ENCODE results near the gene VPS35L.
A peak's percentile ranks its signal among the peaks of the same experiment; 100 is the strongest.

Gene VPS35L

DNA sequence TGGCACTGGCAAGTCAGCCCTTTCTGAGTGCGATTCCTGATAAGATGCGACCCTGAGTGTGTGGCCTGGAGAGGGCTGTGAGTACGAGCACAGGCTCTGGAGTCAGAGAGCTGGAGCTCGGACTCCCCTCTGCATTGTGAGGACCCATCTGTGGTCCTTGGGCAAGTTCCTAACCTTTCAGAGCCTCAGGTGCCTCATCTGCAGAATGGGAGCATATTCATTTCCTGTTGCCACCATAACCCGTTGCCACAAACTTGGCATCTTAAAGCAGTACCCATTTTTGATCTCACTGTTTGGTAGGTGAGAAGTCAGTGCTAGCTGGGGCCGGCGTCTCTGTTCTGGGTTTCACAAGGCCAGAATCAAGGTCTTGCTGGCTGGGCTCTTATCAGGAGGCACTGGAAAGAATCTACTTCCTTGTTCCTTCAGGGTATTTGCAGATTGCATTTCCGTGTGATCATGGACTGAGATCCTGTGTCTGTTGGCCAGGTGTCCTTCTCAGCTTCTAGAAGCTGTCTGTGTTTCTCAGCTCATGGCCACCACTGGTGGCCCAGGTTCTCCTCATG lies 142.3 kb downstream of the VPS35L start:
- ChIA-PET CTCF (no interaction called here), POLR2A (ENCODE audit: low non-redundant PET) (no interaction called here)
- DNase-seq (ENCODE audit: low spot score), result no peak
- H3K27ac ChIP-seq, result no peak overlapping the region
- TF ChIP-seq, protein P1, sequence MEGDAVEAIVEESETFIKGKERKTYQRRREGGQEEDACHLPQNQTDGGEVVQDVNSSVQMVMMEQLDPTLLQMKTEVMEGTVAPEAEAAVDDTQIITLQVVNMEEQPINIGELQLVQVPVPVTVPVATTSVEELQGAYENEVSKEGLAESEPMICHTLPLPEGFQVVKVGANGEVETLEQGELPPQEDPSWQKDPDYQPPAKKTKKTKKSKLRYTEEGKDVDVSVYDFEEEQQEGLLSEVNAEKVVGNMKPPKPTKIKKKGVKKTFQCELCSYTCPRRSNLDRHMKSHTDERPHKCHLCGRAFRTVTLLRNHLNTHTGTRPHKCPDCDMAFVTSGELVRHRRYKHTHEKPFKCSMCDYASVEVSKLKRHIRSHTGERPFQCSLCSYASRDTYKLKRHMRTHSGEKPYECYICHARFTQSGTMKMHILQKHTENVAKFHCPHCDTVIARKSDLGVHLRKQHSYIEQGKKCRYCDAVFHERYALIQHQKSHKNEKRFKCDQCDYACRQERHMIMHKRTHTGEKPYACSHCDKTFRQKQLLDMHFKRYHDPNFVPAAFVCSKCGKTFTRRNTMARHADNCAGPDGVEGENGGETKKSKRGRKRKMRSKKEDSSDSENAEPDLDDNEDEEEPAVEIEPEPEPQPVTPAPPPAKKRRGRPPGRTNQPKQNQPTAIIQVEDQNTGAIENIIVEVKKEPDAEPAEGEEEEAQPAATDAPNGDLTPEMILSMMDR (conservative IDR thresholded peaks at IDR 0.05; ENCODE audit: low read depth), result no peak

DNA sequence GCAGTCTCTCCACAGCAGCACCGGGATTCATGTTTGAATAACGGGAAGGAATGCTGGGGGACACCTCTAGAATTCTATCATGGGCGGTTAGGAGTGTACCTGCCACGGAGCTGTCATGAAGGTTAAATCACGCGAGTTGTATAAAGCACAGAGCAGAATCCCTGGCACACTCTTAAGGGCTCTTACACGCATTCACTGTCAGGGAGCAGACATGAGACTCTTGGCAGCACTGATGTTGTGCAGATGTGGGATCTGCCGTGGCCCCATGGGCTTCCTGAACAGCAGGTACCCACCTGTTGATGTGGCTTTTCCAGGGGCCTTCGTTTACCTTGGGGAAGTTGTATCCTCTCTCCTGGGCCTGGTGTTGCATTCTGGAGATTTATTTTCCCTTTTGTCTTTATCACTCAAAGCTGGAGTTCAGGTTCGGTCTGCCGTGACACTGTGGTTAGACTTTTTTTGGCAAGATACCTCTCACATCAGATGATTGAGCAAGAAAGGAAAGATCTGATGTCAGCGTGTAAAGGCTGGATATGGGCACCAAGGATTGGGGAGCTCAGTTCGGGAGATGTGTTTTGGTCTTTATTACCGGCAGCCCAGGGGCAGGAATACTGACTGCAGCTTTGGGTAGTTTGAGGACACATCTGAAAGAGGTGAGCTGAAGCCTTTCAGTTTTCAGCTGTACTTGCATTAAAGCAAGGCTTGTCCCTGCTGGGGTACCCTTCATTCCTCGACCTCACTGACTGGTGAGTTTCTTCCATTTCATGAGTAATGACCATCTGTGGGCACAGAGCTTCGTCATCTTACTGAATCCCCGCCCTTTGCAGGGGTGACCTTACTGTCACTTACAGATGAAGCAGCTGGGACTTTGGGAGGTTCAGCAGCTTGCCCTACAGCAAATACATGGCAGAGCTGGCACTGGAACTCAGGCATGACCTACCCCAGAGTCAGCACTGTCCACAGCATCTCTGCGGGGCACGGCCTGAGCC lies 143.3 kb downstream of the VPS35L start:
- TF ChIP-seq, protein P1 (conservative IDR thresholded peaks at IDR 0.05; ENCODE audit: low read depth), result no peak
- H3K27ac ChIP-seq, result 0 out of 2 replicates have a peak overlapping the region, but pooled peaks have one; percentile 46
- POLR2A ChIA-PET (ENCODE audit: low non-redundant PET), result no interaction called here

DNA sequence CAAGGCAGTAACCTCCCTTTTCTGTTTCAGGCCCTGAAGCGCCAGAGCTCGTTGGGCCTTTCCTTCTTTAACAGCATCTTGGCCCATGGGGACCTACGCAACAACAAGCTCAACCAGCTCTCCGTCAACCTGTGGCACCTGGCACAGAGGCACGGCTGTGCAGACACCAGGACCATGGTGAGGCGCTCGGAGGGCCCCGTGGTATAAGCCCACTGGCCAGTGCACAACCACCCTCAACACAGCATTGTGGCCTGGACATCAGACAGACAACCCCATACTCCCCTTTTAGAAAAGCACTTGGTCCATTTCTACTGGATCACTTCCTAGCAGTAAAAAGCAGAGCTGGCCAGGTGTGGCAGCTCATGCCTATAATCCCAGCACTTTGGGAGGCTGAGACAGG lies 144.0 kb downstream of the VPS35L start:
- TF ChIP-seq, protein P1 (conservative IDR thresholded peaks at IDR 0.05; ENCODE audit: low read depth), result no peak
- H3K27ac ChIP-seq, result peak overlapping the region; percentile 46; the same call in 1 of the 2 replicates
- ChIA-PET CTCF (interaction anchor here (0.7 to 0.8 kb wide), 2 partner anchors 25 to 185 kb away, joined by 3 to 7 read pairs; partner anchors contain the start of gene GPRC5B), POLR2A (ENCODE audit: low non-redundant PET) (interaction anchor here (0.6 kb wide), 1 partner anchor 36 kb away, joined by 3 read pairs; no protein-coding TSS in a partner anchor)
- DNase-seq (ENCODE audit: low spot score), result no peak

More for the DNA sequence above, 143.3 kb downstream of the VPS35L start:
- no peak for DNase-seq (ENCODE audit: low spot score)
- CTCF ChIA-PET, result interaction anchor here (0.6 to 0.7 kb wide), 2 partner anchors 25 to 115 kb away, joined by 4 to 7 read pairs; no protein-coding TSS in a partner anchor

DNA sequence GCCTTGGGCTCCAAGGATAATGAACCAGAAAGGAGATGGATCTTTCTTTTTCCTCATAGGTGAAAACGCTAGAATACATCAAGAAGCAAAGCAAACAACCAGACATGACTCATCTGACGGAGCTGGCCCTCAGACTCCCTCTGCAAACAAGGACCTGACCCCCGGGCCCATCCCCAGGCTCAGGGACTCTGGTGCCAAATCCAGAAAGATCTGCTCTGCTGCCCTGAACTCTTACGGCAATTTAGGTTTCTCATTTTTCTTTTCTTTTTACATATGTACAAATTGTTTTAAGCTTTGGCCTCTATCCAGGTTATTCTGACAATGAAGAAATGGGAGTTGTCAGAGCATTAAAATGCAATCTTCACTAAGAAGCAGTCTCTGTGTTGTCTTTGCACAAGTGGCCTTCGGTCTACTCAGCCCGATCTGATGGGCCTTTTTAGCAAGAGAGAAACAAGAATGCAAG lies 144.8 kb downstream of the VPS35L start:
- ChIA-PET CTCF (interaction anchor here (0.8 kb wide), 1 partner anchor 184 kb away, joined by 3 read pairs; the partner anchor contains the start of gene GPRC5B), POLR2A (ENCODE audit: low non-redundant PET) (no interaction called here)

DNA sequence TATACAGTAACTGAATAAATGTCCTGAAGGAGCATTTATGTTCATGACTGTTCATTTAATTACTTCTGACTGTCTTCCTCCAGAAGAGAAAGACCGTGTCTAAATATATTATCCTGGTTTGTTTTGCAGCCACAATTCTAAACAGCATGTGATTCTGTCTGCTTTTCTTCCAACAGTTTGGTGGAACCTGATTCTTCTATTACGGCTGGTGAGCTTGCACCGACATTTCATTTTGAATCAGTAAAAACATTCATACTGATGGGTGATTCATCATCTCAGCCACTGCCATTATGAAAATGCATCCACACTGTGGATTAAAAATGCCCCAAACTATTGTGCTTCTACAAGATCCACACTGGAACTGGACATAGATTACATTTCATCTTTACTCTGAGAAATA lies 145.6 kb downstream of the VPS35L start:
- ChIA-PET CTCF (interaction anchor here (0.7 kb wide), 1 partner anchor 20 kb away, joined by 3 read pairs; no protein-coding TSS in a partner anchor), POLR2A (ENCODE audit: low non-redundant PET) (no interaction called here)
- DNase-seq (ENCODE audit: low spot score), result no peak
- no peak overlapping the region for H3K27ac ChIP-seq
- TF ChIP-seq, protein P1 (conservative IDR thresholded peaks at IDR 0.05; ENCODE audit: low read depth), result no peak

More for the DNA sequence above, 144.8 kb downstream of the VPS35L start:
- TF ChIP-seq, protein P1 (conservative IDR thresholded peaks at IDR 0.05; ENCODE audit: low read depth), result no peak
- H3K27ac ChIP-seq, result peak overlapping the region; percentile 46; the same call in 1 of the 2 replicates
- DNase-seq (ENCODE audit: low spot score), result peak; percentile 38
